ENCODE results near the gene SPTBN1. TPM values are rescaled to one million over a fixed set of nuclear protein-coding genes. Genes with fewer than 3 reads are reported as not detected.
A peak's percentile ranks its signal among the peaks of the same experiment; 100 is the strongest.

SPTBN1 gene
- total and polyA plus RNA-seq, 2 experiments from 2014 or later: 58.1 to 204 TPM

DNA sequence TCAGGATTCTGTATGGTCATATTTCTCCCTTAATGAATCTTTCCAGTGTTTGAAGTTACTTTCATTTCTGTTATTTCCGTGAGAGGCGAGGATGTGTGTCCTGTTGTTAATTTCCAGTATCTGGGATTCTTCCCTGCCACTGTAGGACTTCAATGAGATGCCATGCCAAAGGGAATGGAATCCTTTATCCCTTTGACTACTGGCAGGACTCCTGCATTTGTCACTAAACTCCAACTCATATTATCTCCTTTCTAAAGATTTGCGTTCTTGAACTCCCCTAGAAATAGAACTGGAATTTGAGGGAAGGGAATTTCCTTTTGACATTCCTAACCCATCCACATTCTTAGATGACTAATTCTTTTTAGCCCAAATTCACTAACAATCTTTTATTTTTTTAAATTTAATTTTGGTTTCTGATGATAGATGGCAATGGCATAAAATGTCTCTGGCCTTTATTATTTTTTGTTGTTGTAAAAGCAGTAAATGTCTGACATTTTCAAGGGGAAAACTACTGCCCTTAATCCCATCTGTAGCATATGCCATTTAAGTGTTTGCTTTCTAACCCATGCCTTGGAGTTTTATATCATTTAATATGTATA lies 179.5 kb downstream of the SPTBN1 start (continued):
- TF ChIP-seq, protein P1, sequence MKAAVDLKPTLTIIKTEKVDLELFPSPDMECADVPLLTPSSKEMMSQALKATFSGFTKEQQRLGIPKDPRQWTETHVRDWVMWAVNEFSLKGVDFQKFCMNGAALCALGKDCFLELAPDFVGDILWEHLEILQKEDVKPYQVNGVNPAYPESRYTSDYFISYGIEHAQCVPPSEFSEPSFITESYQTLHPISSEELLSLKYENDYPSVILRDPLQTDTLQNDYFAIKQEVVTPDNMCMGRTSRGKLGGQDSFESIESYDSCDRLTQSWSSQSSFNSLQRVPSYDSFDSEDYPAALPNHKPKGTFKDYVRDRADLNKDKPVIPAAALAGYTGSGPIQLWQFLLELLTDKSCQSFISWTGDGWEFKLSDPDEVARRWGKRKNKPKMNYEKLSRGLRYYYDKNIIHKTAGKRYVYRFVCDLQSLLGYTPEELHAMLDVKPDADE (IDR thresholded peaks at IDR 0.05): no peak
- no peak for TF ChIP-seq NANOG (IDR thresholded peaks at IDR 0.05; ENCODE audit: borderline replicate concordance)
- TF ChIP-seq, protein P2, sequence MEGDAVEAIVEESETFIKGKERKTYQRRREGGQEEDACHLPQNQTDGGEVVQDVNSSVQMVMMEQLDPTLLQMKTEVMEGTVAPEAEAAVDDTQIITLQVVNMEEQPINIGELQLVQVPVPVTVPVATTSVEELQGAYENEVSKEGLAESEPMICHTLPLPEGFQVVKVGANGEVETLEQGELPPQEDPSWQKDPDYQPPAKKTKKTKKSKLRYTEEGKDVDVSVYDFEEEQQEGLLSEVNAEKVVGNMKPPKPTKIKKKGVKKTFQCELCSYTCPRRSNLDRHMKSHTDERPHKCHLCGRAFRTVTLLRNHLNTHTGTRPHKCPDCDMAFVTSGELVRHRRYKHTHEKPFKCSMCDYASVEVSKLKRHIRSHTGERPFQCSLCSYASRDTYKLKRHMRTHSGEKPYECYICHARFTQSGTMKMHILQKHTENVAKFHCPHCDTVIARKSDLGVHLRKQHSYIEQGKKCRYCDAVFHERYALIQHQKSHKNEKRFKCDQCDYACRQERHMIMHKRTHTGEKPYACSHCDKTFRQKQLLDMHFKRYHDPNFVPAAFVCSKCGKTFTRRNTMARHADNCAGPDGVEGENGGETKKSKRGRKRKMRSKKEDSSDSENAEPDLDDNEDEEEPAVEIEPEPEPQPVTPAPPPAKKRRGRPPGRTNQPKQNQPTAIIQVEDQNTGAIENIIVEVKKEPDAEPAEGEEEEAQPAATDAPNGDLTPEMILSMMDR (conservative IDR thresholded peaks at IDR 0.05; ENCODE audit: low read depth in 2 of 2): no peak

DNA sequence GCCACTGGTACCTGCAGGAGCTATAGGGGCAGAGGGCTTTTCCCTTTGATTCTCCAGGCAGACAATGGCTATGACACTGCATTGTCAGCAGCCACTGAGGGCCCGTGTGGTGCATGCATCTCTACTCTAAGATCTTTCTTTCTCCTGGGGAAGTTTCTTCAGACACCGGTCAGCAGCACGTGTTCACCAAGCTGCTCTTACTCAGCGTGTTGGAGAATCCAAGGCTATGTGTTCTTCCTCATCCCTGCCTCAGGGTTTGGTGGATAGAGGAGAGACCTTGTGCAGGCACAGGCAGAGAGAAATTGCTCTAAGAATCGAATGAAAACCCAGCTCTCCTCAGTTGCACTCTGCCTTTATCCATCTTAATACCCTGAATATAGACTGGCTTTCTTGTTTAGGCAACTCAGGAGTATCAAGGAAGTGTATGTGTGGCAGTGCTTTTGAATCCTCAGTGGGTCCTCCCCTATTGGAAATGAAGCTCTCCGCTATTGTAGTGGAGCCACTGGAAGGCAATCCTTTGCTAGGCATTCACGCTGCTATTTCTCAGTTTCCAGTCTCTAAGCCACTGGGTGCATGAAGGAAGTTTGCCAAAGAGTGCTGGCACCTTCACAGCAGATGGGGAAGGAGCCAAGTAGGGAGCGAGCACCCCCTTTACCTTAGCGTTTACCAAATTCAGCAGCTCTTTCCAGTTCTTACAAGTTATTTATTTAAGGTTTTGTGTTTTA lies 180.4 kb downstream of the SPTBN1 start:
- Mint-ChIP-seq H3K27me3 (ENCODE audit: insufficient read depth, low read depth, poor library complexity) (peaks cover 7% of the 10 kb centered on the region), H3K9me3 (no peaks in the 10 kb centered on the region), H3K27ac (peak overlapping the region; percentile 69; the same call in 1 of the 2 replicates), H3K4me3 (no peak overlapping the region), H3K36me3 (ENCODE audit: low read depth) (peaks cover 68% of the 10 kb centered on the region), H3K4me1 (peaks cover 12% of the 10 kb centered on the region; the same call in 2 of the 3 replicates)
- H3K27me3 ChIP-seq (ENCODE audit: insufficient read depth): no peaks in the 10 kb centered on the region
- H3K79me2 ChIP-seq (replicated peaks; ENCODE audit: insufficient read depth): 0 out of 2 replicates have a peak, but pooled peaks cover 4% of the 10 kb centered on the region
- H3K36me3 ChIP-seq (ENCODE audit: insufficient read depth): peaks cover 40% of the 10 kb centered on the region
- H3F3A ChIP-seq (replicated peaks; ENCODE audit: low read depth): no peaks in the 10 kb centered on the region
- H2AFZ ChIP-seq: no peak overlapping the region
- H3K4me3 ChIP-seq: no peak overlapping the region
- no peak for TF ChIP-seq EZH2 (IDR thresholded peaks at IDR 0.05; ENCODE audit: low read depth, unreplicated experiment)
- TF ChIP-seq, protein P3, sequence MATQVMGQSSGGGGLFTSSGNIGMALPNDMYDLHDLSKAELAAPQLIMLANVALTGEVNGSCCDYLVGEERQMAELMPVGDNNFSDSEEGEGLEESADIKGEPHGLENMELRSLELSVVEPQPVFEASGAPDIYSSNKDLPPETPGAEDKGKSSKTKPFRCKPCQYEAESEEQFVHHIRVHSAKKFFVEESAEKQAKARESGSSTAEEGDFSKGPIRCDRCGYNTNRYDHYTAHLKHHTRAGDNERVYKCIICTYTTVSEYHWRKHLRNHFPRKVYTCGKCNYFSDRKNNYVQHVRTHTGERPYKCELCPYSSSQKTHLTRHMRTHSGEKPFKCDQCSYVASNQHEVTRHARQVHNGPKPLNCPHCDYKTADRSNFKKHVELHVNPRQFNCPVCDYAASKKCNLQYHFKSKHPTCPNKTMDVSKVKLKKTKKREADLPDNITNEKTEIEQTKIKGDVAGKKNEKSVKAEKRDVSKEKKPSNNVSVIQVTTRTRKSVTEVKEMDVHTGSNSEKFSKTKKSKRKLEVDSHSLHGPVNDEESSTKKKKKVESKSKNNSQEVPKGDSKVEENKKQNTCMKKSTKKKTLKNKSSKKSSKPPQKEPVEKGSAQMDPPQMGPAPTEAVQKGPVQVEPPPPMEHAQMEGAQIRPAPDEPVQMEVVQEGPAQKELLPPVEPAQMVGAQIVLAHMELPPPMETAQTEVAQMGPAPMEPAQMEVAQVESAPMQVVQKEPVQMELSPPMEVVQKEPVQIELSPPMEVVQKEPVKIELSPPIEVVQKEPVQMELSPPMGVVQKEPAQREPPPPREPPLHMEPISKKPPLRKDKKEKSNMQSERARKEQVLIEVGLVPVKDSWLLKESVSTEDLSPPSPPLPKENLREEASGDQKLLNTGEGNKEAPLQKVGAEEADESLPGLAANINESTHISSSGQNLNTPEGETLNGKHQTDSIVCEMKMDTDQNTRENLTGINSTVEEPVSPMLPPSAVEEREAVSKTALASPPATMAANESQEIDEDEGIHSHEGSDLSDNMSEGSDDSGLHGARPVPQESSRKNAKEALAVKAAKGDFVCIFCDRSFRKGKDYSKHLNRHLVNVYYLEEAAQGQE (IDR thresholded peaks at IDR 0.05; ENCODE audit: unreplicated experiment): no peak
- TF ChIP-seq JUNB (IDR thresholded peaks at IDR 0.05; ENCODE audit: unreplicated experiment): no peak
- TF ChIP-seq NANOG (IDR thresholded peaks at IDR 0.05; ENCODE audit: borderline replicate concordance): no peak
- TF ChIP-seq, protein P1 (IDR thresholded peaks at IDR 0.05): no peak
- no peak for TF ChIP-seq ZNF114 (CRISPR knock-in tag; IDR thresholded peaks at IDR 0.05)
- TF ChIP-seq, protein P2 (conservative IDR thresholded peaks at IDR 0.05; ENCODE audit: low read depth in 2 of 2): no peak
- no peak for TF ChIP-seq STAT1 (IDR thresholded peaks at IDR 0.05; ENCODE audit: unreplicated experiment)
- TF ChIP-seq EZH2phosphoT487 (IDR thresholded peaks at IDR 0.05; ENCODE audit: unreplicated experiment): no peak
- TF ChIP-seq POLR2AphosphoS5 (IDR thresholded peaks at IDR 0.05; ENCODE audit: low read depth): no peak
- peaks cover 15% of the 10 kb centered on the region for H4K20me1 ChIP-seq (replicated peaks; ENCODE audit: insufficient read depth)
- DNase-seq (ENCODE audit: low spot score) (no peak), ATAC-seq (no peak)
- H3K4me2 ChIP-seq: no peak overlapping the region
- H3K27ac ChIP-seq (ENCODE audit: low read depth): no peak overlapping the region
- peaks cover 5% of the 10 kb centered on the region for H3K4me1 ChIP-seq (ENCODE audit: insufficient read depth)
- H3K9me2 ChIP-seq (ENCODE audit: insufficient read depth): no peaks in the 10 kb centered on the region

Measured in GM23338 (cell line).